H9 (cell line): ENCODE measurements around the gene FMNL1. TPM values are rescaled to one million over a fixed set of nuclear protein-coding genes. Genes with fewer than 3 reads are reported as not detected.

Source experiments
- DNase-seq: peaks from one replicate; pipeline ENCODE4 v3.0.0-alpha.2; 2017
- H2AFZ ChIP-seq: one replicate; pipeline ENCODE4 v1.6.1; 2013; ENCODE audit warnings: mild to moderate bottlenecking, low read length, control low read depth, moderate library complexity
- H2AK5ac ChIP-seq: 2 replicates; pipeline ENCODE4 v1.6.1; 2013; ENCODE audit warnings: low read length, control low read depth, mixed read lengths; ENCODE audit not compliant: insufficient read length
- H2BK120ac ChIP-seq: one replicate; pipeline ENCODE4 v1.6.1; 2013; ENCODE audit warnings: low read depth, mild to moderate bottlenecking, low read length, control low read depth, inconsistent platforms; ENCODE audit not compliant: poor library complexity, severe bottlenecking
- H2BK12ac ChIP-seq: 2 replicates; pipeline ENCODE4 v1.6.1; 2013; ENCODE audit warnings: low read length, control low read depth, mixed read lengths, low read depth; ENCODE audit not compliant: insufficient read length
- H2BK15ac ChIP-seq: 2 replicates; pipeline ENCODE4 v1.6.1; 2013; ENCODE audit warnings: low read depth, low read length, control low read depth
- H2BK20ac ChIP-seq: one replicate; pipeline ENCODE4 v1.6.1; 2013; ENCODE audit warnings: low read depth, mild to moderate bottlenecking, low read length, control low read depth, inconsistent platforms; ENCODE audit not compliant: poor library complexity, severe bottlenecking
- H2BK5ac ChIP-seq: 2 replicates; pipeline ENCODE4 v1.6.1; 2013; ENCODE audit warnings: low read length, control low read depth, mixed read lengths; ENCODE audit not compliant: insufficient read length
- H3K14ac ChIP-seq: 2 replicates; pipeline ENCODE4 v1.6.1; 2013; ENCODE audit warnings: low read length, control low read depth; ENCODE audit not compliant: insufficient read depth
- H3K18ac ChIP-seq: 2 replicates; pipeline ENCODE4 v1.6.1; 2013; ENCODE audit warnings: low read depth, mild to moderate bottlenecking, mixed read lengths, low read length, control low read depth; ENCODE audit not compliant: insufficient read length
- H3K23ac ChIP-seq: 2 replicates; pipeline ENCODE4 v1.6.1; 2013; ENCODE audit warnings: low read length, control low read depth, mixed read lengths, low read depth; ENCODE audit not compliant: insufficient read length
- H3K23me2 ChIP-seq: 2 replicates; pipeline ENCODE4 v1.6.1; 2013; ENCODE audit warnings: low read depth, mild to moderate bottlenecking, mixed read lengths, low read length, control low read depth; ENCODE audit not compliant: insufficient read length, poor library complexity, severe bottlenecking
- H3K27ac ChIP-seq: 2 replicates; pipeline ENCODE4 v1.5.1; 2013; ENCODE audit warnings: low read length, control low read depth, mixed read lengths, low read depth; ENCODE audit not compliant: insufficient read length
- H3K27me3 ChIP-seq: 2 replicates; pipeline ENCODE4 v1.6.1; 2013; ENCODE audit warnings: low read length, control low read depth, inconsistent platforms; ENCODE audit not compliant: insufficient read depth
- H3K4ac ChIP-seq: 2 replicates; pipeline ENCODE4 v1.6.1; 2013; ENCODE audit warnings: low read depth, mild to moderate bottlenecking, control low read depth, inconsistent platforms, low read length, moderate library complexity
- H3K4me1 ChIP-seq: 2 replicates; pipeline ENCODE4 v1.6.1; 2013; ENCODE audit warnings: low read length, control low read depth, inconsistent platforms; ENCODE audit not compliant: insufficient read depth
- H3K4me2 ChIP-seq: 2 replicates; pipeline ENCODE4 v1.6.1; 2013; ENCODE audit warnings: low read length, control low read depth, mixed read lengths; ENCODE audit not compliant: insufficient read length, insufficient read depth
- H3K56ac ChIP-seq: 2 replicates; pipeline ENCODE4 v1.6.1; 2013; ENCODE audit warnings: low read depth, mild to moderate bottlenecking, mixed read lengths, low read length, control low read depth; ENCODE audit not compliant: insufficient read length
- H3K79me1 ChIP-seq: 2 replicates; pipeline ENCODE4 v1.6.1; 2013; ENCODE audit warnings: low read depth, mild to moderate bottlenecking, moderate library complexity, low read length, control low read depth, inconsistent platforms; ENCODE audit not compliant: insufficient read depth, poor library complexity, severe bottlenecking
- H3K79me2 ChIP-seq: 2 replicates; pipeline ENCODE4 v1.6.1; 2013; ENCODE audit warnings: low read length, control low read depth, inconsistent platforms; ENCODE audit not compliant: insufficient read depth
- H3K9ac ChIP-seq: 2 replicates; pipeline ENCODE4 v1.6.1; 2013; ENCODE audit warnings: low read length, control low read depth, mixed read lengths; ENCODE audit not compliant: insufficient read length; ENCODE audit errors: extremely low read depth
- H3K9me3 ChIP-seq: one replicate; pipeline ENCODE4 v1.6.1; 2013; ENCODE audit warnings: low read depth, low read length, inconsistent platforms; ENCODE audit not compliant: control insufficient read depth
- H3T11ph ChIP-seq: one replicate; pipeline ENCODE4 v1.6.1; 2013; ENCODE audit warnings: mild to moderate bottlenecking, low read length, control low read depth, inconsistent platforms
- H4K20me1 ChIP-seq: one replicate; pipeline ENCODE4 v1.6.1; 2013; ENCODE audit not compliant: control insufficient read depth, insufficient read length, insufficient read depth
- H4K5ac ChIP-seq: 2 replicates; pipeline ENCODE4 v1.6.1; 2013; ENCODE audit warnings: low read depth, mild to moderate bottlenecking, mixed read lengths, low read length, control low read depth; ENCODE audit not compliant: insufficient read length
- H4K8ac ChIP-seq: replicated peaks from 2 replicates; pipeline ENCODE4 v1.6.1; 2013; ENCODE audit warnings: low read length, control low read depth, mixed read lengths, low read depth; ENCODE audit not compliant: insufficient read length
- H4K91ac ChIP-seq: 2 replicates; pipeline ENCODE4 v1.6.1; 2013; ENCODE audit warnings: low read depth, mild to moderate bottlenecking, moderate library complexity, mixed read lengths, low read length, control low read depth; ENCODE audit not compliant: insufficient read length
- H3K27ac Mint-ChIP-seq, 3 experiments: 2 replicates in 2 of 3; 3 replicates in 1 of 3; pipeline ENCODE4 v1.8.0; 2020 to 2021; ENCODE audit warnings: mixed read lengths in 3 of 3, mild to moderate bottlenecking in 1 of 3, moderate library complexity in 1 of 3
- H3K27me3 Mint-ChIP-seq: 2 replicates; pipeline ENCODE4 v1.8.0; 2021; ENCODE audit warnings: low read depth, mild to moderate bottlenecking, moderate library complexity, mixed read lengths
- H3K36me3 Mint-ChIP-seq, 3 experiments: 2 replicates in 2 of 3; 3 replicates in 1 of 3; pipeline ENCODE4 v1.8.0; 2020 to 2021; ENCODE audit warnings: low read depth in 3 of 3, mixed read lengths in 3 of 3; ENCODE audit not compliant: insufficient read depth in 1 of 3
- H3K4me1 Mint-ChIP-seq, 2 experiments: 2 replicates each; pipeline ENCODE4 v1.8.0; 2020; ENCODE audit warnings: mixed read lengths in 2 of 2
- H3K4me3 Mint-ChIP-seq, 2 experiments: 2 replicates in 1 of 2; 3 replicates in 1 of 2; pipeline ENCODE4 v1.8.0; 2020 to 2021; ENCODE audit warnings: mild to moderate bottlenecking in 2 of 2, mixed read lengths in 2 of 2, moderate library complexity in 1 of 2
- H3K9me3 Mint-ChIP-seq, 2 experiments: 2 replicates in 1 of 2; 3 replicates in 1 of 2; pipeline ENCODE4 v1.8.0; 2020; ENCODE audit warnings: mild to moderate bottlenecking in 2 of 2, mixed read lengths in 2 of 2, moderate library complexity in 1 of 2
- WGBS: extraction: QIAGEN DNeasy Blood & Tissue Kit; methylation state at CpG from one replicate; pipeline ENCODE4 v1.1.7; 2013; ENCODE audit warnings: missing lambda C conversion rate, low lambda C conversion rate, mixed read lengths; ENCODE audit not compliant: insufficient read length; ENCODE audit errors: extremely low coverage; 5-methylcytosine and 5-hydroxymethylcytosine counted together
- total RNA-seq: library from RNA; stranded (reverse); gene quantifications from 2 replicates; pipeline ENCODE4 v1.2.1, GENCODE V29; 2021
- TF ChIP-seq, protein P1 (sequence below): fragments of 200-600 bp; sonication (generic); conservative IDR thresholded peaks from 3 replicates; pipeline ENCODE4 v1.8.0; 2021; ENCODE audit warnings: antibody characterized with exemption, mild to moderate bottlenecking

FMNL1 gene
- total RNA-seq, 1 experiment from 2014 or later: 6.9 TPM

DNA sequence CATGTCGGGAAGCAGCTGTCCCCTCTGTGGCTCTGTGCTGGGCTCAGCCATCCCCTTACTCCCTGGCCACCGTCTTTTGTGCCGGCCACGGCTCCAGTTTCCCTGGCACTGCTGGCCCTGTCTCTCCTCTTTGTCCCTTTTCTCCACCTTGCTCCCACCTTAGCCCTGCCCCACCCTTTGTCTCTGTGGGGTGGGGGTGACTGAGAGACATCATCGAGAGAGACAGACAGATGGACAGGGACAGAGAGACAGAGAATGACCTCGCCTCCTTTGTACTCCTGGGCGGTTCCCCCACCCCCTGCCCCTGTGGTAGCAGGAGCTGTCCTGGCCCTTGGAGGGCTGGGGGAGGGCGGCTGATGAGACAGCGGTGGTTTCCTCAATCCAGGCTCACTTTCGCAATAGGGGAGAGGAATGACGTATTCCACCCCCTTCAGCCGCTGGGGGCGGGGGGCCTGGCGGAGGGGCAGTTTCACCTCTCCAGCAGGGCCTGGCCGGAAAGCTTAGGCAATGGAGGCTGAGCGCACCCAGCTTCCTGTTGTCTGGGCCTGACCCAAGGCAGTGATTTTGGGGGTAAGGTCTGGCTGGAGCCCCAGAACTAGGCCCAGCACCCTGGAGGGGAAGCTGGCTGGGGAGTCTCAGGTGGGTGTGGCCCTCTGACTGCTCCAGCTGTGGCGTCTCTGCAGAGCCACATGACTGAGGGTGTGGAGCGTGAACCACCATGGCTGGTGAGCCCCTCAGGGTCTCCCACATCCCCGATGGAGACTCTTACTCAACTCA, 7.3 kb downstream of the FMNL1 start:
- H2AK5ac ChIP-seq: no peak overlapping the region
- H4K91ac ChIP-seq: no peak overlapping the region
- Mint-ChIP-seq H3K4me3 (no peak overlapping the region), H3K27ac (peak overlapping the region in 1 of 3 experiments; percentile 79; a peak in 2 of 7 replicates), H3K36me3 (no peaks in the 10 kb centered on the region), H3K27me3 (peaks cover 30% of the 10 kb centered on the region), H3K9me3 (no peaks in the 10 kb centered on the region; a peak in 1 of 5 replicates), H3K4me1 (peaks cover 26 to 57% of the 10 kb centered on the region in 2 experiments)
- no peak overlapping the region for H2BK12ac ChIP-seq
- TF ChIP-seq, protein P1, sequence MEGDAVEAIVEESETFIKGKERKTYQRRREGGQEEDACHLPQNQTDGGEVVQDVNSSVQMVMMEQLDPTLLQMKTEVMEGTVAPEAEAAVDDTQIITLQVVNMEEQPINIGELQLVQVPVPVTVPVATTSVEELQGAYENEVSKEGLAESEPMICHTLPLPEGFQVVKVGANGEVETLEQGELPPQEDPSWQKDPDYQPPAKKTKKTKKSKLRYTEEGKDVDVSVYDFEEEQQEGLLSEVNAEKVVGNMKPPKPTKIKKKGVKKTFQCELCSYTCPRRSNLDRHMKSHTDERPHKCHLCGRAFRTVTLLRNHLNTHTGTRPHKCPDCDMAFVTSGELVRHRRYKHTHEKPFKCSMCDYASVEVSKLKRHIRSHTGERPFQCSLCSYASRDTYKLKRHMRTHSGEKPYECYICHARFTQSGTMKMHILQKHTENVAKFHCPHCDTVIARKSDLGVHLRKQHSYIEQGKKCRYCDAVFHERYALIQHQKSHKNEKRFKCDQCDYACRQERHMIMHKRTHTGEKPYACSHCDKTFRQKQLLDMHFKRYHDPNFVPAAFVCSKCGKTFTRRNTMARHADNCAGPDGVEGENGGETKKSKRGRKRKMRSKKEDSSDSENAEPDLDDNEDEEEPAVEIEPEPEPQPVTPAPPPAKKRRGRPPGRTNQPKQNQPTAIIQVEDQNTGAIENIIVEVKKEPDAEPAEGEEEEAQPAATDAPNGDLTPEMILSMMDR: no peak
- H2BK120ac ChIP-seq: no peak overlapping the region
- H3K27ac ChIP-seq: no peak overlapping the region
- no peak overlapping the region for H3K23ac ChIP-seq
- H2AFZ ChIP-seq: no peak overlapping the region
- H3K4me1 ChIP-seq: no peaks in the 10 kb centered on the region; the same call in 1 of the 2 replicates
- H4K5ac ChIP-seq: no peak overlapping the region
- H3K79me2 ChIP-seq: no peaks in the 10 kb centered on the region
- no CpG with 5 or more reads among the region's 19 CpGs for WGBS
- H3K18ac ChIP-seq: no peak overlapping the region
- no peak overlapping the region for H4K8ac ChIP-seq
- H3K4me2 ChIP-seq: no peak overlapping the region
- no peak overlapping the region for H3K9ac ChIP-seq
- no peak overlapping the region for H2BK20ac ChIP-seq
- H2BK15ac ChIP-seq: no peak overlapping the region; the same call in 1 of the 2 replicates
- H3K56ac ChIP-seq: no peak overlapping the region
- H3K4ac ChIP-seq: no peak overlapping the region
- no peaks in the 10 kb centered on the region for H3K79me1 ChIP-seq
- no peak overlapping the region; the same call in 1 of the 2 replicates for H3K14ac ChIP-seq
- H4K20me1 ChIP-seq: no peaks in the 10 kb centered on the region
- no peak overlapping the region for H3T11ph ChIP-seq
- DNase-seq: peak; percentile 74
- no peaks in the 10 kb centered on the region; the same call in 1 of the 2 replicates for H3K27me3 ChIP-seq
- H3K23me2 ChIP-seq: no peaks in the 10 kb centered on the region
- no peak overlapping the region for H2BK5ac ChIP-seq
- H3K9me3 ChIP-seq: no peaks in the 10 kb centered on the region
